HepG2 (cell line): ENCODE measurements around the gene ZSCAN31. TPM values are rescaled to one million over a fixed set of nuclear protein-coding genes. Genes with fewer than 3 reads are reported as not detected.

ENCODE experiments used
- ARID2 ChIP-seq: sonication (generic); formaldehyde crosslinking; IDR thresholded peaks from 2 replicates; pipeline ENCODE4 v1.8.1; 2022; ENCODE audit warnings: mild to moderate bottlenecking, missing genetic modification reagents, borderline replicate concordance
- CBX2 ChIP-seq, 2 experiments: fragments of 200-600 bp in 1 of 2; sonication (generic); formaldehyde crosslinking in 1 of 2; IDR thresholded peaks; 2 replicates each; pipeline versions ENCODE4 v1.7.0 to v1.8.1; 2018 to 2022; ENCODE audit warnings: low read depth in 2 of 2, low read length in 1 of 2, mild to moderate bottlenecking in 1 of 2, missing genetic modification reagents in 1 of 2
- JUN ChIP-seq: sonication (generic); formaldehyde crosslinking; IDR thresholded peaks from 2 replicates; pipeline ENCODE4 v1.4.0; 2020; ENCODE audit warnings: mild to moderate bottlenecking, missing genetic modification reagents
- KMT2A ChIP-seq: sonication (generic); formaldehyde crosslinking; IDR thresholded peaks from 2 replicates; pipeline ENCODE4 v1.4.0; 2020; ENCODE audit warnings: missing genetic modification reagents
- NR2F6 ChIP-seq, 2 experiments: IDR thresholded peaks; 2 replicates each; pipeline ENCODE4 v1.6.1; 2016; ENCODE audit warnings: antibody characterized with exemption in 1 of 2, mild to moderate bottlenecking in 1 of 2
- PAX8 ChIP-seq: sonication (generic); formaldehyde crosslinking; IDR thresholded peaks from 2 replicates; pipeline ENCODE4 v1.8.0; 2022; ENCODE audit warnings: mild to moderate bottlenecking, missing genetic modification reagents, borderline replicate concordance
- ZNF234 ChIP-seq: sonication (generic); formaldehyde crosslinking; conservative IDR thresholded peaks from 2 replicates; pipeline ENCODE4 v1.5.1; 2020; ENCODE audit warnings: mild to moderate bottlenecking, missing genetic modification reagents
- ZNF34 ChIP-seq: sonication (generic); formaldehyde crosslinking; IDR thresholded peaks from 2 replicates; pipeline ENCODE4 v1.4.0; 2020; ENCODE audit warnings: mild to moderate bottlenecking, missing genetic modification reagents, borderline replicate concordance
- polyA plus RNA-seq, 8 experiments: library from polyadenylated mRNA; depleted of rRNA in 3 of 8; stranded (reverse) in 7 of 8; unstranded in 1 of 8; fragments of >200 nt; fragmentation: Illumina TruSeq in 4 of 8; extraction: Trizol in 4 of 8; gene quantifications; 2 replicates each; pipeline versions ENCODE4 v1.2.1 to v1.2.3, GENCODE V29; 2011 to 2016; ENCODE audit warnings: low read depth in 4 of 8, missing spikeins in 1 of 8, mixed read lengths in 1 of 8; ENCODE audit not compliant: insufficient read depth in 1 of 8
- total RNA-seq, 5 experiments: library from RNA; depleted of rRNA; stranded (reverse); fragments of >200 nt; fragmentation: Illumina TruSeq; extraction: Trizol; gene quantifications; 2 replicates each; pipeline ENCODE4 v1.2.3, GENCODE V29; 2016; ENCODE audit warnings: low read depth in 1 of 5
- TF ChIP-seq, protein P1 (sequence below): sonication (generic); formaldehyde crosslinking; IDR thresholded peaks from 2 replicates; pipeline ENCODE4 v1.5.1; 2020; ENCODE audit warnings: mild to moderate bottlenecking, missing genetic modification reagents, borderline replicate concordance
- TF ChIP-seq, protein P2 (sequence below): sonication (generic); formaldehyde crosslinking; IDR thresholded peaks from 2 replicates; pipeline ENCODE4 v1.8.0; 2022; ENCODE audit warnings: missing genetic modification reagents, mild to moderate bottlenecking, moderate library complexity, borderline replicate concordance
- TF ChIP-seq, protein P3 (sequence below): sonication (generic); formaldehyde crosslinking; conservative IDR thresholded peaks from 2 replicates; pipeline ENCODE4 v1.5.0; 2020; ENCODE audit warnings: missing genetic modification reagents
- TF ChIP-seq, protein P4 (sequence below): sonication (generic); formaldehyde crosslinking; IDR thresholded peaks from 2 replicates; pipeline ENCODE4 v1.4.0; 2020; ENCODE audit warnings: missing genetic modification reagents
- TF ChIP-seq, protein P5 (sequence below): IDR thresholded peaks from 2 replicates; pipeline ENCODE4 v1.6.1; 2016

Gene ZSCAN31
- total and polyA plus RNA-seq, 2 of the 13 experiments (the other 11 are each of a cell fraction or from before 2014, with no cell fraction given): 5.3 to 6.2 TPM

DNA sequence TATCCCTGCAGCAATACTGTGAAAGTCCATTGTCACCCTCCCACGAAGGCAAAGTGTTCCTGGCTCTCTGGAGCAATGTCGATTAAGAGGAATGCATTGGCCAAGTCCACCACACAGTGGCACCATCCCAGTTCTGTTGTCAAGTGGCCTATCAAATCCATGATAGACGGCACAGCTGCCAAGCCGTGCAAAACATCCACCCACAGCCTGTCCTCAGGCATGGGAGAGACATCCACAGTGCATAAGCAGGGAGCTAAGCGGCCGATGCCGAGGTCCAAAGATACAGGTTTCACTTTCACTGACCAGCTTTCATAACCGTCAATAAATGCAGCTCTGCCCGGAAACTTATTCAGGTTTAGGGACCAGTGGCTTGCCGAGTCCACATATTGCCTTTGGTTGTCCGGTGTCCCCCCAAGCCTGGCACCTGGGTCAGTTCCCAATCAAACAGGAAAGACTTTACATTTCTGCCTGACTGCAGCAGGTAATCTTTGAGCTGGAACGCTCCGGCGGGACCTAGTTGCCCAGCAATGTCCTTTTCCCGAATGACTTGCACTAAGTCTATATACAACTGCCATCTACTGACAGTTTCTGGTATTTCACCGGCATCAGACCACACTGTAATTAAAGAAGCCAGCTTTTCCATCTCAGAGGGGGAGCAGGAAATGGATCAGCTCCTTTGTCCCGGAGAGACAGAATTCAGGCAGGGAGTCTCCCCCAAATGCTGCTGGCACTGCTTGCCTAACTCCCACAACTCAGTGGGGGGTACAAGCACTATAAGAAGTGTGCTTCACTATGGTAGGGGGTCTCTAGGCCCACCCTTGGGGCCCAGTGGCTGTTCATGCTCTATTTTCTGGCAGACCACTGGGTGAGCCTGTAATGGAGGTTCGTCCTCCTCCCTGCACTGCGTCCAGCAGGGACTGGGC lies 20.1 kb upstream of the ZSCAN31 start (continued):
- TF ChIP-seq ZNF34: peak; percentile 66; the same call in 1 of the 2 replicates
- peak; percentile 87 for TF ChIP-seq KMT2A
- no peak for TF ChIP-seq JUN (CRISPR knock-in tag)
- no peak for TF ChIP-seq PAX8 (CRISPR knock-in tag)
- TF ChIP-seq CBX2 (IDR thresholded peaks at IDR 0.05; ENCODE audit: low read depth, low read length): no peak
- TF ChIP-seq CBX2 (CRISPR knock-in tag; IDR thresholded peaks at IDR 0.05; ENCODE audit: low read depth): no peak
- no peak for TF ChIP-seq NR2F6 (IDR thresholded peaks at IDR 0.05)
- TF ChIP-seq NR2F6 (CRISPR knock-in tag; IDR thresholded peaks at IDR 0.05): no peak
- TF ChIP-seq, protein P1, sequence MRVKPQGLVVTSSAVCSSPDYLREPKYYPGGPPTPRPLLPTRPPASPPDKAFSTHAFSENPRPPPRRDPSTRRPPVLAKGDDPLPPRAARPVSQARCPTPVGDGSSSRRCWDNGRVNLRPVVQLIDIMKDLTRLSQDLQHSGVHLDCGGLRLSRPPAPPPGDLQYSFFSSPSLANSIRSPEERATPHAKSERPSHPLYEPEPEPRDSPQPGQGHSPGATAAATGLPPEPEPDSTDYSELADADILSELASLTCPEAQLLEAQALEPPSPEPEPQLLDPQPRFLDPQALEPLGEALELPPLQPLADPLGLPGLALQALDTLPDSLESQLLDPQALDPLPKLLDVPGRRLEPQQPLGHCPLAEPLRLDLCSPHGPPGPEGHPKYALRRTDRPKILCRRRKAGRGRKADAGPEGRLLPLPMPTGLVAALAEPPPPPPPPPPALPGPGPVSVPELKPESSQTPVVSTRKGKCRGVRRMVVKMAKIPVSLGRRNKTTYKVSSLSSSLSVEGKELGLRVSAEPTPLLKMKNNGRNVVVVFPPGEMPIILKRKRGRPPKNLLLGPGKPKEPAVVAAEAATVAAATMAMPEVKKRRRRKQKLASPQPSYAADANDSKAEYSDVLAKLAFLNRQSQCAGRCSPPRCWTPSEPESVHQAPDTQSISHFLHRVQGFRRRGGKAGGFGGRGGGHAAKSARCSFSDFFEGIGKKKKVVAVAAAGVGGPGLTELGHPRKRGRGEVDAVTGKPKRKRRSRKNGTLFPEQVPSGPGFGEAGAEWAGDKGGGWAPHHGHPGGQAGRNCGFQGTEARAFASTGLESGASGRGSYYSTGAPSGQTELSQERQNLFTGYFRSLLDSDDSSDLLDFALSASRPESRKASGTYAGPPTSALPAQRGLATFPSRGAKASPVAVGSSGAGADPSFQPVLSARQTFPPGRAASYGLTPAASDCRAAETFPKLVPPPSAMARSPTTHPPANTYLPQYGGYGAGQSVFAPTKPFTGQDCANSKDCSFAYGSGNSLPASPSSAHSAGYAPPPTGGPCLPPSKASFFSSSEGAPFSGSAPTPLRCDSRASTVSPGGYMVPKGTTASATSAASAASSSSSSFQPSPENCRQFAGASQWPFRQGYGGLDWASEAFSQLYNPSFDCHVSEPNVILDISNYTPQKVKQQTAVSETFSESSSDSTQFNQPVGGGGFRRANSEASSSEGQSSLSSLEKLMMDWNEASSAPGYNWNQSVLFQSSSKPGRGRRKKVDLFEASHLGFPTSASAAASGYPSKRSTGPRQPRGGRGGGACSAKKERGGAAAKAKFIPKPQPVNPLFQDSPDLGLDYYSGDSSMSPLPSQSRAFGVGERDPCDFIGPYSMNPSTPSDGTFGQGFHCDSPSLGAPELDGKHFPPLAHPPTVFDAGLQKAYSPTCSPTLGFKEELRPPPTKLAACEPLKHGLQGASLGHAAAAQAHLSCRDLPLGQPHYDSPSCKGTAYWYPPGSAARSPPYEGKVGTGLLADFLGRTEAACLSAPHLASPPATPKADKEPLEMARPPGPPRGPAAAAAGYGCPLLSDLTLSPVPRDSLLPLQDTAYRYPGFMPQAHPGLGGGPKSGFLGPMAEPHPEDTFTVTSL (CRISPR knock-in tag): no peak
- TF ChIP-seq, protein P2, sequence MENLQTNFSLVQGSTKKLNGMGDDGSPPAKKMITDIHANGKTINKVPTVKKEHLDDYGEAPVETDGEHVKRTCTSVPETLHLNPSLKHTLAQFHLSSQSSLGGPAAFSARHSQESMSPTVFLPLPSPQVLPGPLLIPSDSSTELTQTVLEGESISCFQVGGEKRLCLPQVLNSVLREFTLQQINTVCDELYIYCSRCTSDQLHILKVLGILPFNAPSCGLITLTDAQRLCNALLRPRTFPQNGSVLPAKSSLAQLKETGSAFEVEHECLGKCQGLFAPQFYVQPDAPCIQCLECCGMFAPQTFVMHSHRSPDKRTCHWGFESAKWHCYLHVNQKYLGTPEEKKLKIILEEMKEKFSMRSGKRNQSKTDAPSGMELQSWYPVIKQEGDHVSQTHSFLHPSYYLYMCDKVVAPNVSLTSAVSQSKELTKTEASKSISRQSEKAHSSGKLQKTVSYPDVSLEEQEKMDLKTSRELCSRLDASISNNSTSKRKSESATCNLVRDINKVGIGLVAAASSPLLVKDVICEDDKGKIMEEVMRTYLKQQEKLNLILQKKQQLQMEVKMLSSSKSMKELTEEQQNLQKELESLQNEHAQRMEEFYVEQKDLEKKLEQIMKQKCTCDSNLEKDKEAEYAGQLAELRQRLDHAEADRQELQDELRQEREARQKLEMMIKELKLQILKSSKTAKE (CRISPR knock-in tag): no peak
- TF ChIP-seq ZNF234 (CRISPR knock-in tag): no peak
- TF ChIP-seq, protein P3, sequence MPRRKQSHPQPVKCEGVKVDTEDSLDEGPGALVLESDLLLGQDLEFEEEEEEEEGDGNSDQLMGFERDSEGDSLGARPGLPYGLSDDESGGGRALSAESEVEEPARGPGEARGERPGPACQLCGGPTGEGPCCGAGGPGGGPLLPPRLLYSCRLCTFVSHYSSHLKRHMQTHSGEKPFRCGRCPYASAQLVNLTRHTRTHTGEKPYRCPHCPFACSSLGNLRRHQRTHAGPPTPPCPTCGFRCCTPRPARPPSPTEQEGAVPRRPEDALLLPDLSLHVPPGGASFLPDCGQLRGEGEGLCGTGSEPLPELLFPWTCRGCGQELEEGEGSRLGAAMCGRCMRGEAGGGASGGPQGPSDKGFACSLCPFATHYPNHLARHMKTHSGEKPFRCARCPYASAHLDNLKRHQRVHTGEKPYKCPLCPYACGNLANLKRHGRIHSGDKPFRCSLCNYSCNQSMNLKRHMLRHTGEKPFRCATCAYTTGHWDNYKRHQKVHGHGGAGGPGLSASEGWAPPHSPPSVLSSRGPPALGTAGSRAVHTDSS (CRISPR knock-in tag): no peak
- TF ChIP-seq, protein P4, sequence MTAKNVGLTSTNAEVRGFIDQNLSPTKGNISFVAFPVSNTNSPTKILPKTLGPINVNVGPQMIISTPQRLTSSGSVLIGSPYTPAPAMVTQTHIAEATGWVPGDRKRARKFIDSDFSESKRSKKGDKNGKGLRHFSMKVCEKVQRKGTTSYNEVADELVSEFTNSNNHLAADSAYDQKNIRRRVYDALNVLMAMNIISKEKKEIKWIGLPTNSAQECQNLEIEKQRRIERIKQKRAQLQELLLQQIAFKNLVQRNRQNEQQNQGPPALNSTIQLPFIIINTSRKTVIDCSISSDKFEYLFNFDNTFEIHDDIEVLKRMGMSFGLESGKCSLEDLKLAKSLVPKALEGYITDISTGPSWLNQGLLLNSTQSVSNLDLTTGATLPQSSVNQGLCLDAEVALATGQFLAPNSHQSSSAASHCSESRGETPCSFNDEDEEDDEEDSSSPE (CRISPR knock-in tag): peak; percentile 52; the same call in 1 of the 2 replicates
- no peak for TF ChIP-seq ARID2 (CRISPR knock-in tag)
- TF ChIP-seq, protein P5, sequence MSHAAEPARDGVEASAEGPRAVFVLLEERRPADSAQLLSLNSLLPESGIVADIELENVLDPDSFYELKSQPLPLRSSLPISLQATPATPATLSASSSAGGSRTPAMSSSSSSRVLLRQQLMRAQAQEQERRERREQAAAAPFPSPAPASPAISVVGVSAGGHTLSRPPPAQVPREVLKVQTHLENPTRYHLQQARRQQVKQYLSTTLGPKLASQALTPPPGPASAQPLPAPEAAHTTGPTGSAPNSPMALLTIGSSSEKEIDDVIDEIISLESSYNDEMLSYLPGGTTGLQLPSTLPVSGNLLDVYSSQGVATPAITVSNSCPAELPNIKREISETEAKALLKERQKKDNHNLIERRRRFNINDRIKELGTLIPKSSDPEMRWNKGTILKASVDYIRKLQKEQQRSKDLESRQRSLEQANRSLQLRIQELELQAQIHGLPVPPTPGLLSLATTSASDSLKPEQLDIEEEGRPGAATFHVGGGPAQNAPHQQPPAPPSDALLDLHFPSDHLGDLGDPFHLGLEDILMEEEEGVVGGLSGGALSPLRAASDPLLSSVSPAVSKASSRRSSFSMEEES (CRISPR knock-in tag): no peak
